Small intestine (tissue), 7 donors: ENCODE data around the gene RBM45. TPM values are rescaled to one million over a fixed set of nuclear protein-coding genes. Genes with fewer than 3 reads are reported as not detected.
A peak's percentile ranks its signal among the peaks of the same experiment; 100 is the strongest.

Source experiments
- DNase-seq, 2 donors: peaks; one replicate each; pipeline versions ENCODE4 v3.0.0 to v3.0.0-alpha.2; 2013
- FAIRE-seq: peaks from 2 replicates; lab custom pipeline; 2012; peaks lifted over from hg19 to GRCh38; lab: Jason Lieb, UNC
- H3K27ac ChIP-seq, 3 donors: one replicate each; pipeline ENCODE4 v1.5.1; 2013; ENCODE audit warnings: low read length in 2 of 3, mild to moderate bottlenecking in 2 of 3, control low read depth in 1 of 3, inconsistent platforms in 1 of 3, low read depth in 1 of 3, moderate library complexity in 1 of 3
- H3K27me3 ChIP-seq, 3 donors: one replicate each; pipeline ENCODE4 v1.6.1; 2013; ENCODE audit warnings: low read length in 3 of 3, inconsistent platforms in 1 of 3; ENCODE audit not compliant: control insufficient read depth in 3 of 3, insufficient read depth in 3 of 3
- H3K36me3 ChIP-seq, 3 donors: one replicate each; pipeline ENCODE4 v1.6.1; 2013; ENCODE audit warnings: low read length in 3 of 3, inconsistent platforms in 1 of 3, low read depth in 1 of 3, mild to moderate bottlenecking in 1 of 3, moderate library complexity in 1 of 3; ENCODE audit not compliant: control insufficient read depth in 3 of 3, insufficient read depth in 2 of 3
- H3K4me1 ChIP-seq, 3 donors: one replicate each; pipeline ENCODE4 v1.6.1; 2013; ENCODE audit warnings: low read length in 2 of 3, inconsistent platforms in 1 of 3, low read depth in 1 of 3, mild to moderate bottlenecking in 1 of 3, moderate library complexity in 1 of 3; ENCODE audit not compliant: control insufficient read depth in 3 of 3, insufficient read depth in 2 of 3
- H3K4me3 ChIP-seq, 3 donors: one replicate each; pipeline ENCODE4 v1.5.1; 2013; ENCODE audit warnings: low read length in 3 of 3, control low read depth in 1 of 3, inconsistent platforms in 1 of 3, low read depth in 1 of 3, mild to moderate bottlenecking in 1 of 3, moderate library complexity in 1 of 3
- H3K9me3 ChIP-seq, 2 donors: one replicate each; pipeline ENCODE4 v1.6.1; 2013; ENCODE audit warnings: low read depth in 1 of 2, low read length in 1 of 2; ENCODE audit not compliant: control insufficient read depth in 2 of 2, insufficient read depth in 1 of 2
- WGBS, 3 donors: extraction: QIAGEN DNeasy Blood & Tissue Kit; methylation state at CpG; one replicate each; pipeline ENCODE4 v1.1.7; 2013; 5-methylcytosine and 5-hydroxymethylcytosine counted together
- polyA plus RNA-seq, 4 donors: library from polyadenylated mRNA; stranded (reverse) in 3 of 4; unstranded in 1 of 4; fragments of 200-250 nt in 3 of 4; fragments of 120-200 nt in 1 of 4; gene quantifications; one replicate each; pipeline versions ENCODE4 v1.2.1 to v1.2.3, GENCODE V29; 2013
- donor health status: healthy with polysubstance abuse.
- donor health status: control.
- donor health status: control.
- donor health status: Bipolar disorder and iron deficiency.
- donor health status: healthy.

RBM45 gene
- polyA plus RNA-seq, 4 donors: 10.6 to 13.7 (median 13.0) TPM

DNA sequence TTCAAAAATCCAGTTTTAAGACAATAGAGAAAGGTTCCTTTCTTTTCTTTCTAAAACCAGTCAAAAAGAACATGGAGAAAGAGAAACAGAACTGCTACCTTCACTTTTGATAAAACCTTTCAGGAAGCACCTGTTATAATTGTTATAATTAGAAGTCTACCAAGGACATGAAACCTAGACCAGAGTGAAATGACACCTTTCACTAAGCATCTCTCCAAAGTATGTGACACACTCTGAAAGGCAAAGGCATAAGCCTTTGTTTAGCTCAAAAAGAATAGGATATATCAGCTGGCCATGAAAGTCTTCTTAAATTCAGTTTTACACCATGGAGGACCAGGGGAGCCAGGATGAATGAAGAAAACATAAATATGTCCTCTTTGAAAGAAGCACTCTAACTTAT is 18.8 kb upstream of the RBM45 start:
- no peak for FAIRE-seq
- no peak for DNase-seq

GRCh38 chr2:178101321-178102079 is 10.7 kb upstream of the RBM45 start:
- no peaks in the 10 kb centered on the region for H3K36me3 ChIP-seq
- no peak for DNase-seq
- H3K4me1 ChIP-seq: no peaks in the 10 kb centered on the region
- WGBS, 3 donors: 88 to 95% (median 94%) methylated on average over 3 of the region's 3 CpGs
- no peaks in the 10 kb centered on the region for H3K9me3 ChIP-seq
- H3K27ac ChIP-seq: no peak overlapping the region
- no peak overlapping the region for H3K4me3 ChIP-seq
- no peaks in the 10 kb centered on the region for H3K27me3 ChIP-seq
- no peak for FAIRE-seq

More for the DNA sequence above, 18.8 kb upstream of the RBM45 start:
- Histone ChIP-seq H3K4me1 (peaks cover 0 to 6% (median 0%) of the 10 kb centered on the region in 3 donors), H3K27me3 (no peaks in the 10 kb centered on the region), H3K9me3 (peaks cover 0 to 6% of the 10 kb centered on the region in 2 donors), H3K36me3 (no peaks in the 10 kb centered on the region), H3K4me3 (no peak overlapping the region), H3K27ac (no peak overlapping the region)

GRCh38 chr2:178105566-178105965 is 6.7 kb upstream of the RBM45 start:
- Histone ChIP-seq H3K4me3 (no peak overlapping the region), H3K9me3 (no peaks in the 10 kb centered on the region), H3K36me3 (no peaks in the 10 kb centered on the region), H3K4me1 (no peaks in the 10 kb centered on the region), H3K27ac (no peak overlapping the region), H3K27me3 (no peaks in the 10 kb centered on the region)
- DNase-seq (no peak), FAIRE-seq (no peak)
- 48 to 68% (median 53%) methylated on average over 2 of the region's 2 CpGs for WGBS, 3 donors

- no peak overlapping the region for H3K27ac ChIP-seq
- FAIRE-seq (no peak), DNase-seq (no peak)
- no peaks in the 10 kb centered on the region for H3K4me1 ChIP-seq
- 35 to 48% (median 36%) methylated on average over 2 of the region's 2 CpGs for WGBS, 3 donors
- no peaks in the 10 kb centered on the region for H3K27me3 ChIP-seq
- H3K9me3 ChIP-seq: no peaks in the 10 kb centered on the region
- no peaks in the 10 kb centered on the region for H3K36me3 ChIP-seq
- H3K4me3 ChIP-seq: no peak overlapping the region
Measured at GRCh38 chr2:178106053-178106452, 6.2 kb upstream of the RBM45 start.

DNA sequence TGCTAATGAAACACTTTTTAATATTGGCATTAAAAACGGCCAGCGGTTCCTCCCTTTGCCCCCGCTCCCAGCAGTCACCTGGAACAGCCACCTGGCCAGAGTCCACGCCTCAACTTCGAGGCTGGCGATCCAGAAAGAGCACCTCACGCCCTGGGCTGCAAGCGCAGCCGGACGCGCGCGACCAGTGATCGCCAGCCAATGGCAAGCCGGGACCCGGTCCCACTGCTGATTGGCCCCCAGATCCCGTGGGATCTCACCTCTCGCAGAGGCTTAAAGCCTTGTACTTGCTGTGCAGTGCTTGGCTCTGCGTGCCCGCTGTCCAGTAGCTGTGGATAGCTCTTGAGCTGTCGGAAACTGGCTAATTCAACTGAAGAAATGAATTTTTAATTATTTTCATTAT is 4.1 kb upstream of the RBM45 start:
- H3K4me3 ChIP-seq: no peak overlapping the region
- H3K27ac ChIP-seq: no peak overlapping the region
- no peak for DNase-seq
- no peaks in the 10 kb centered on the region for H3K36me3 ChIP-seq
- no peaks in the 10 kb centered on the region for H3K9me3 ChIP-seq
- no peaks in the 10 kb centered on the region for H3K4me1 ChIP-seq
- FAIRE-seq: no peak
- WGBS, 3 donors: 80 to 91% (median 82%) methylated on average over 21 of the region's 21 CpGs
- no peaks in the 10 kb centered on the region for H3K27me3 ChIP-seq

- Histone ChIP-seq H3K4me3 (no peak overlapping the region), H3K36me3 (no peaks in the 10 kb centered on the region), H3K27me3 (no peaks in the 10 kb centered on the region), H3K27ac (no peak overlapping the region), H3K9me3 (no peaks in the 10 kb centered on the region), H3K4me1 (peaks cover 0 to 5% (median 4%) of the 10 kb centered on the region in 3 donors)
- DNase-seq (peak; percentile 36 to 51), FAIRE-seq (no peak)
- 7 to 26% (median 11%) methylated on average over 1 of the region's 1 CpG for WGBS, 3 donors
Measured at GRCh38 chr2:178109813-178110212, 2.4 kb upstream of the RBM45 start.

GRCh38 chr2:178110681-178111080 is 1.6 kb upstream of the RBM45 start:
- H3K9me3 ChIP-seq: no peaks in the 10 kb centered on the region
- WGBS, 3 donors: 83 to 86% (median 83%) methylated on average over 4 of the region's 4 CpGs
- FAIRE-seq: no peak

DNA sequence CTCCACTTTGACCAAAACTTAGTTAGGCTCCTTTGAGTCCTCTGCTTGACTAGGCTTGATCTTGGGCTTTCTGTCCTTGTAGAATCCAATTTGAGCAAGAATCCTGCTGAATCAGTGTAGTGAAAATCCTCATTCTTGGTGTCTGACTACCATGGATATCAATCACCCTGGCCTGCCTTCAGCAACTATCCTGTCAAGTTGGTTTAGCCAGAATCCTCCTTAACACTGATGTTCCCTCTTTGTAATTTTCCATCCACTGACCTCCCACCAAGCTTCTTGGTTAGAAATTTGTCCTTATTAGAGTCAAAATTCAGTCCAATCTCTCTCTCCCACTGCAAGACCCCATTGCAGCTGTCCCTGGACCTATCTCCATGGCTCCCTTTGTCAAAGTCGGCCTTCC is 494 bp upstream of the RBM45 start:
- peak overlapping the region in 1 of 3 donors; percentile 71 for H3K4me3 ChIP-seq
- DNase-seq: no peak
- H3K36me3 ChIP-seq: peaks cover 0 to 2% (median 2%) of the 10 kb centered on the region in 3 donors
- H3K9me3 ChIP-seq: no peaks in the 10 kb centered on the region
- 99 to 100% (median 100%) methylated on average over 1 of the region's 1 CpG for WGBS, 3 donors
- no peaks in the 10 kb centered on the region for H3K27me3 ChIP-seq
- peaks cover 0 to 5% (median 4%) of the 10 kb centered on the region in 3 donors for H3K4me1 ChIP-seq
- FAIRE-seq: no peak
- H3K27ac ChIP-seq: no peak overlapping the region

More at GRCh38 chr2:178110681-178111080, 1.6 kb upstream of the RBM45 start:
- no peak for DNase-seq
- no peaks in the 10 kb centered on the region for H3K27me3 ChIP-seq
- H3K4me1 ChIP-seq: peaks cover 0 to 5% (median 4%) of the 10 kb centered on the region in 3 donors
- no peak overlapping the region for H3K27ac ChIP-seq
- no peaks in the 10 kb centered on the region for H3K36me3 ChIP-seq
- H3K4me3 ChIP-seq: no peak overlapping the region
